ENCODE measurements around the gene THAP11.

THAP11 gene

GRCh38 chr16:67842509-67843342 lies 606 bp downstream of the THAP11 start:
- TF ChIP-seq MYC (IDR thresholded peaks at IDR 0.05; ENCODE audit: low read depth, low read length) = peak; percentile 68
- TF ChIP-seq POLR2A (IDR thresholded peaks at IDR 0.05; ENCODE audit: extremely low read depth, insufficient read length) = peak; percentile 2
- peak; percentile 21 for TF ChIP-seq CTCF (IDR thresholded peaks at IDR 0.05; ENCODE audit: low read depth, low read length)
- peak; percentile 60 for TF ChIP-seq MAX (IDR thresholded peaks at IDR 0.05; ENCODE audit: low read depth, low read length)
- peak; percentile 82 for DNase-seq (ENCODE audit: low read depth)
- H3K4me3 ChIP-seq (ENCODE audit: low read depth, low read length) = peak overlapping the region; percentile 77

GRCh38 chr16:67843343-67843765 lies 1.2 kb downstream of the THAP11 start:
- TF ChIP-seq POLR2A (IDR thresholded peaks at IDR 0.05; ENCODE audit: extremely low read depth, insufficient read length) (no peak), CTCF (IDR thresholded peaks at IDR 0.05; ENCODE audit: low read depth, low read length) (no peak), MAX (IDR thresholded peaks at IDR 0.05; ENCODE audit: low read depth, low read length) (no peak), MYC (IDR thresholded peaks at IDR 0.05; ENCODE audit: low read depth, low read length) (no peak)
- H3K4me3 ChIP-seq (ENCODE audit: low read depth, low read length) = peak overlapping the region; percentile 77
- DNase-seq (ENCODE audit: low read depth) = no peak

GRCh38 chr16:67844497-67844896 lies 2.4 kb downstream of the THAP11 start:
- no peak for DNase-seq (ENCODE audit: low read depth)
- TF ChIP-seq POLR2A (IDR thresholded peaks at IDR 0.05; ENCODE audit: extremely low read depth, insufficient read length) (no peak), MYC (IDR thresholded peaks at IDR 0.05; ENCODE audit: low read depth, low read length) (no peak)
- peak overlapping the region; percentile 77 for H3K4me3 ChIP-seq (ENCODE audit: low read depth, low read length)

GRCh38 chr16:67845291-67846062 lies 3.4 kb downstream of the THAP11 start:
- H3K4me3 ChIP-seq (ENCODE audit: low read depth, low read length) = peak overlapping the region; percentile 68
- DNase-seq (ENCODE audit: low read depth) = peak; percentile 59
- TF ChIP-seq POLR2A (IDR thresholded peaks at IDR 0.05; ENCODE audit: extremely low read depth, insufficient read length) (no peak), MYC (IDR thresholded peaks at IDR 0.05; ENCODE audit: low read depth, low read length) (no peak), MAX (IDR thresholded peaks at IDR 0.05; ENCODE audit: low read depth, low read length) (no peak), CTCF (IDR thresholded peaks at IDR 0.05; ENCODE audit: low read depth, low read length) (no peak)

- peak overlapping the region; percentile 68 for H3K4me3 ChIP-seq (ENCODE audit: low read depth, low read length)
- TF ChIP-seq CTCF (IDR thresholded peaks at IDR 0.05; ENCODE audit: low read depth, low read length) (no peak), POLR2A (IDR thresholded peaks at IDR 0.05; ENCODE audit: extremely low read depth, insufficient read length) (no peak), MYC (IDR thresholded peaks at IDR 0.05; ENCODE audit: low read depth, low read length) (no peak), MAX (IDR thresholded peaks at IDR 0.05; ENCODE audit: low read depth, low read length) (no peak)
- DNase-seq (ENCODE audit: low read depth) = no peak
Observed at GRCh38 chr16:67846063-67846319, 3.9 kb downstream of the THAP11 start.

Measured in NB4 (cell line).